HepG2 (cell line): ENCODE data around the gene SLC25A47. TPM values are rescaled to one million over a fixed set of nuclear protein-coding genes. Genes with fewer than 3 reads are reported as not detected.

Source experiments
- ATAC-seq: fragments of 200-7000 bp; cut with Tn5 transposase; 3 replicates; pipeline ENCODE4 v1.9.1; 2020; ENCODE audit warnings: mild to moderate bottlenecking, moderate library complexity
- BruUV-seq: library from RNA; stranded (reverse); fragments of 400-500 nt; replicated peaks from 2 replicates; lab custom pipeline; 2021; lab: Mats Ljungman, UMichigan
- CTCF ChIA-PET: fragments of 300-600 bp; formaldehyde crosslinking; extraction: SDS; loops from one replicate; lab custom pipeline; 2021; ENCODE audit warnings: low total read pairs, inconsistent platforms, low intra/inter-chr PET ratio; lab: Yijun Ruan, JAX
- POLR2A ChIA-PET: fragments of 350-600 bp; sonication (Branson Sonifier 250); formaldehyde crosslinking; loops from one replicate; lab custom pipeline; 2020; ENCODE audit warnings: antibody characterized with exemption, inconsistent platforms; lab: Yijun Ruan, JAX
- DNase-seq: peaks from one replicate; pipeline ENCODE4 v3.0.0-alpha.2; 2015; ENCODE audit warnings: low spot score
- FAIRE-seq: peaks from 3 replicates; lab custom pipeline; 2011; peaks lifted over from hg19 to GRCh38; lab: Jason Lieb, UNC
- H2AFZ ChIP-seq: one replicate; pipeline ENCODE4 v1.6.1; 2011; ENCODE audit warnings: low read length, inconsistent platforms
- H3K27ac ChIP-seq: fragments of 300-600 bp; 3 replicates; pipeline ENCODE4 v1.8.0; 2011; ENCODE audit warnings: mixed run types, mild to moderate bottlenecking, mixed read lengths, low read length, inconsistent platforms; ENCODE audit not compliant: insufficient read depth; ENCODE audit errors: extremely low read length
- H3K27me3 ChIP-seq, 2 experiments: fragments of 200-600 bp in 1 of 2; 2 replicates in 1 of 2; 3 replicates in 1 of 2; pipeline versions ENCODE4 v1.6.0 to v1.8.0; 2011; ENCODE audit warnings: low read length in 2 of 2, mild to moderate bottlenecking in 2 of 2, moderate library complexity in 2 of 2, inconsistent platforms in 1 of 2; ENCODE audit not compliant: insufficient read depth in 2 of 2, control insufficient read depth in 1 of 2
- H3K36me3 ChIP-seq, 2 experiments: fragments of 200-600 bp in 1 of 2; replicated peaks in 1 of 2; 2 replicates in 1 of 2; 3 replicates in 1 of 2; pipeline versions ENCODE4 v1.5.1 to v1.8.0; 2011; ENCODE audit warnings: low read length in 2 of 2, inconsistent platforms in 1 of 2; ENCODE audit not compliant: insufficient read depth in 2 of 2, control insufficient read depth in 1 of 2
- H3K4me1 ChIP-seq: 2 replicates; pipeline ENCODE4 v1.5.1; 2012; ENCODE audit warnings: low read length, inconsistent platforms; ENCODE audit not compliant: insufficient read depth
- H3K4me2 ChIP-seq: 2 replicates; pipeline ENCODE4 v1.6.0; 2011; ENCODE audit warnings: low read depth, low read length, inconsistent platforms
- H3K4me3 ChIP-seq, 3 experiments: fragments of 200-600 bp in 1 of 3; sonication (generic), shearing (Covaris generic) in 1 of 3; replicated peaks in 1 of 3; 2 replicates each; pipeline ENCODE4 v1.5.1; 2011 to 2016; ENCODE audit warnings: low read length in 3 of 3, inconsistent platforms in 2 of 3, low read depth in 2 of 3, mild to moderate bottlenecking in 2 of 3, control low read depth in 1 of 3, mixed read lengths in 1 of 3; ENCODE audit not compliant: insufficient read depth in 1 of 3
- H3K79me2 ChIP-seq: one replicate; pipeline ENCODE4 v1.6.1; 2011; ENCODE audit warnings: low read length, inconsistent platforms; ENCODE audit not compliant: insufficient read depth
- H3K9ac ChIP-seq: 2 replicates; pipeline ENCODE4 v1.6.0; 2011; ENCODE audit warnings: mild to moderate bottlenecking, low read depth, low read length, inconsistent platforms; ENCODE audit not compliant: insufficient read depth
- H3K9me3 ChIP-seq: 2 replicates; pipeline ENCODE4 v1.5.1; 2012; ENCODE audit warnings: mild to moderate bottlenecking, low read length
- H4K20me1 ChIP-seq: 2 replicates; pipeline ENCODE4 v1.6.0; 2011; ENCODE audit warnings: inconsistent platforms, mild to moderate bottlenecking, low read length, moderate library complexity; ENCODE audit not compliant: insufficient read depth
- ATF2 ChIP-seq: sonication (generic); formaldehyde crosslinking; IDR thresholded peaks from 2 replicates; pipeline ENCODE4 v1.4.0; 2020; ENCODE audit warnings: missing genetic modification reagents
- CBX1 ChIP-seq: IDR thresholded peaks from one replicate; pipeline ENCODE4 v1.6.1; 2016; ENCODE audit warnings: antibody characterized with exemption, low read depth
- EP300 ChIP-seq, 3 experiments: sonication (generic) in 1 of 3; formaldehyde crosslinking in 1 of 3; IDR thresholded peaks; 2 replicates each; pipeline versions ENCODE4 v1.5.1 to v1.6.1; 2011 to 2020; ENCODE audit warnings: low read depth in 2 of 3, low read length in 2 of 3, borderline replicate concordance in 1 of 3, improper control_type of control experiment in 1 of 3, mild to moderate bottlenecking in 1 of 3, missing genetic modification reagents in 1 of 3, moderate library complexity in 1 of 3
- IKZF5 ChIP-seq: IDR thresholded peaks from 2 replicates; pipeline ENCODE4 v1.6.1; 2018; ENCODE audit warnings: missing genetic modification reagents, mild to moderate bottlenecking, missing compliant biosample characterization
- IRX3 ChIP-seq: sonication (generic); formaldehyde crosslinking; IDR thresholded peaks from 2 replicates; pipeline ENCODE4 v1.8.1; 2023; ENCODE audit warnings: mild to moderate bottlenecking, low read depth, missing genetic modification reagents, borderline replicate concordance
- MEIS2 ChIP-seq: sonication (generic); formaldehyde crosslinking; IDR thresholded peaks from 2 replicates; pipeline ENCODE4 v1.9.0; 2021; ENCODE audit warnings: mild to moderate bottlenecking, missing genetic modification reagents
- MIER3 ChIP-seq: IDR thresholded peaks from 2 replicates; pipeline ENCODE4 v1.6.1; 2016; ENCODE audit warnings: missing compliant biosample characterization, borderline replicate concordance
- MLX ChIP-seq: IDR thresholded peaks from 2 replicates; pipeline ENCODE4 v1.6.1; 2016
- NCOA2 ChIP-seq: sonication (generic); formaldehyde crosslinking; IDR thresholded peaks from 2 replicates; pipeline ENCODE4 v1.8.0; 2022; ENCODE audit warnings: inconsistent platforms
- NFIB ChIP-seq: sonication (generic); formaldehyde crosslinking; IDR thresholded peaks from 2 replicates; pipeline ENCODE4 v1.9.0; 2021; ENCODE audit warnings: missing genetic modification reagents, mild to moderate bottlenecking, borderline replicate concordance
- RFX3 ChIP-seq: IDR thresholded peaks from 2 replicates; pipeline ENCODE4 v1.6.1; 2016; ENCODE audit warnings: missing biosample characterization, missing genetic modification reagents
- TMF1 ChIP-seq: sonication (generic); formaldehyde crosslinking; IDR thresholded peaks from 2 replicates; pipeline ENCODE4 v1.8.1; 2022; ENCODE audit warnings: low read depth, missing genetic modification reagents
- ZNF207 ChIP-seq: fragments of 450-650 bp; IDR thresholded peaks from 2 replicates; pipeline ENCODE4 v1.6.1; 2016; ENCODE audit warnings: antibody characterized with exemption, borderline replicate concordance
- ZNF331 ChIP-seq: sonication (generic); formaldehyde crosslinking; IDR thresholded peaks from 2 replicates; pipeline ENCODE4 v1.4.0; 2020; ENCODE audit warnings: missing genetic modification reagents
- ZNF605 ChIP-seq: sonication (generic); formaldehyde crosslinking; IDR thresholded peaks from 2 replicates; pipeline ENCODE4 v1.8.0; 2022; ENCODE audit warnings: mild to moderate bottlenecking, missing genetic modification reagents
- ZNF737 ChIP-seq: sonication (generic); formaldehyde crosslinking; IDR thresholded peaks from 2 replicates; pipeline ENCODE4 v1.5.0; 2020; ENCODE audit warnings: missing genetic modification reagents, mild to moderate bottlenecking, borderline replicate concordance
- ZNF746 ChIP-seq: sonication (generic); formaldehyde crosslinking; IDR thresholded peaks from 2 replicates; pipeline ENCODE4 v1.8.0; 2022; ENCODE audit warnings: mild to moderate bottlenecking, missing genetic modification reagents
- ZNF800 ChIP-seq: sonication (generic); formaldehyde crosslinking; IDR thresholded peaks from 2 replicates; pipeline ENCODE4 v1.4.0; 2020; ENCODE audit warnings: missing genetic modification reagents
- WGBS: methylation state at CpG from one replicate; pipeline ENCODE4 v1.1.6; 2017; ENCODE audit warnings: low lambda C conversion rate; 5-methylcytosine and 5-hydroxymethylcytosine counted together
- in situ Hi-C: cut with HindIII; loops from 2 replicates; pipeline ENCODE4 v1.10.0; 2017; ENCODE audit warnings: low pct_unique_long_range_greater_than_20kb; ENCODE audit not compliant: extremely low pct_ligation_motif_present
- intact Hi-C: fragments of 100-400 bp; cut with micrococcal nuclease; formaldehyde crosslinking; loops from one replicate; pipeline ENCODE4 v1.10.0; 2022; ENCODE audit not compliant: unreplicated experiment
- polyA plus RNA-seq, 8 experiments: library from polyadenylated mRNA; depleted of rRNA in 3 of 8; stranded (reverse) in 7 of 8; unstranded in 1 of 8; fragments of >200 nt; fragmentation: Illumina TruSeq in 4 of 8; extraction: Trizol in 4 of 8; gene quantifications; 2 replicates each; pipeline versions ENCODE4 v1.2.1 to v1.2.3, GENCODE V29; 2011 to 2016; ENCODE audit warnings: low read depth in 4 of 8, missing spikeins in 1 of 8, mixed read lengths in 1 of 8; ENCODE audit not compliant: insufficient read depth in 1 of 8
- total RNA-seq, 5 experiments: library from RNA; depleted of rRNA; stranded (reverse); fragments of >200 nt; fragmentation: Illumina TruSeq; extraction: Trizol; gene quantifications; 2 replicates each; pipeline ENCODE4 v1.2.3, GENCODE V29; 2016; ENCODE audit warnings: low read depth in 1 of 5

Gene SLC25A47
- total and polyA plus RNA-seq, 2 of the 13 experiments (the other 11 are each of a cell fraction or from before 2014, with no cell fraction given): 1.0 to 1.7 TPM

GRCh38 chr14:100306998-100307765, 16.0 kb upstream of the SLC25A47 start:
- H3K79me2 ChIP-seq: no peaks in the 10 kb centered on the region
- no peaks in the 10 kb centered on the region for H3K9me3 ChIP-seq
- H3K27me3 ChIP-seq: peaks cover 0 to 9% of the 10 kb centered on the region in 2 experiments; a peak in 4 of 5 replicates
- H2AFZ ChIP-seq: no peak overlapping the region
- TSS peak; percentile 82 for BruUV-seq
- ChIA-PET CTCF (no interaction called here), POLR2A (interaction anchor here (0.7 to 2.6 kb wide), 2 partner anchors 17 to 68 kb away, joined by 3 to 7 read pairs; a partner anchor contains a TSS)
- H3K36me3 ChIP-seq: no peaks in the 10 kb centered on the region
- ATAC-seq (peak; percentile 46), FAIRE-seq (no peak), DNase-seq (no peak)
- peak overlapping the region; percentile 80 for H3K4me2 ChIP-seq
- H3K9ac ChIP-seq: peak overlapping the region; percentile 78
- peak overlapping the region; percentile 54 for H3K27ac ChIP-seq
- peak overlapping the region; percentile 73 to 87 (median 81) for H3K4me3 ChIP-seq
- no peaks in the 10 kb centered on the region; the same call in 1 of the 2 replicates for H4K20me1 ChIP-seq
- under 1% methylated on average over 30 of the region's 49 CpGs for WGBS
- H3K4me1 ChIP-seq: peaks cover 57% of the 10 kb centered on the region
- in situ Hi-C loops: loop anchor here (5.0 kb wide), 1 partner anchor 70 kb away; the partner anchor contains the start of gene WDR25
- intact Hi-C loops: loop anchor here (2.0 kb wide), 1 partner anchor 16 kb away; the partner anchor contains the start of gene SLC25A47
- TF ChIP-seq MEIS2 (CRISPR knock-in tag): no peak; the same call in 1 of the 2 replicates
- no peak for TF ChIP-seq ZNF331 (CRISPR knock-in tag)
- TF ChIP-seq RFX3 (CRISPR knock-in tag): no peak
- no peak for TF ChIP-seq MIER3 (CRISPR knock-in tag)
- no peak for TF ChIP-seq EP300 (IDR thresholded peaks at IDR 0.05; ENCODE audit: low read depth in 2 of 2, low read length in 2 of 2)
- TF ChIP-seq EP300 (CRISPR knock-in tag; IDR thresholded peaks at IDR 0.05; ENCODE audit: borderline replicate concordance): no peak
- TF ChIP-seq TMF1 (CRISPR knock-in tag): no peak
- TF ChIP-seq ZNF800 (CRISPR knock-in tag): no peak
- no peak for TF ChIP-seq ATF2
- TF ChIP-seq ZNF605 (CRISPR knock-in tag): peak; percentile 60; the same call in 1 of the 2 replicates
- no peak for TF ChIP-seq CBX1
- TF ChIP-seq NCOA2: peak; percentile 10; the same call in 1 of the 2 replicates
- no peak for TF ChIP-seq ZNF207
- no peak for TF ChIP-seq ZNF737
- no peak for TF ChIP-seq IKZF5 (CRISPR knock-in tag)
- no peak for TF ChIP-seq ZNF746 (CRISPR knock-in tag)
- no peak for TF ChIP-seq NFIB (CRISPR knock-in tag)
- TF ChIP-seq MLX (CRISPR knock-in tag): no peak
- TF ChIP-seq IRX3 (CRISPR knock-in tag): no peak
